ENCODE measurements around the gene DR1. TPM values are rescaled to one million over a fixed set of nuclear protein-coding genes. Genes with fewer than 3 reads are reported as not detected.

Gene DR1
- total and polyA plus RNA-seq, 2 of the 8 experiments (the other 6 are each of a cell fraction or from before 2014, with no cell fraction given), result 13.1 to 62.3 TPM

DNA sequence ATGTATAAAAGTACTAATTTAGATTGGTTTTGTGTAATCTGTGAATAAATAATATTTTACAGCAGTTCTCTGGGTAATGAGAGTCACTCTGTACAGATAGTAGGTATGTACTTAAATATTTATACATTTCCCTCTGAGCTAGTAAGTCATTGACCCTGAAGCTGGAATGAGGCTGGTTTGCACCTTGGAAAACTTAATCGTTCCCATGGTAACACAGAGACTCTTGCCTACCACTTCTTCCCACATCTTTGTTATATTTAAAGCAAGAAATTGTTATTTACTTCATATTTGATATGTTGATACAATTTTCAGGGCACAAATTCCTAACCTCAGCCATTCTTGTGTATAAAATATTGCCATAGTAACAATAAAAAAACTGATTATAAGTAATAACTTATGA lies 13.3 kb upstream of the DR1 start:
- no peaks in the 10 kb centered on the region for H3K79me1 ChIP-seq (ENCODE audit: low read depth, low read length)
- WGBS, 2 experiments (ENCODE audit: extremely low coverage in 1 of 2, insufficient coverage in 1 of 2, insufficient read length in 1 of 2, insufficient replicate concordance in 2 of 2, low coverage in 1 of 2, low lambda C conversion rate in 2 of 2, missing lambda C conversion rate in 1 of 2), result 88% methylated on average over 1 of the region's 1 CpG; no CpG with 5 or more reads in 1 of the 2 experiments
- FAIRE-seq, result no peak
- H3K27me3 ChIP-seq (replicated peaks in 1 of 4; ENCODE audit: control insufficient read depth in 3 of 4, extremely low read depth in 1 of 4, insufficient read depth in 3 of 4, low read length in 3 of 4), result no peaks in the 10 kb centered on the region
- no peak overlapping the region for H3K18ac ChIP-seq (ENCODE audit: extremely low read depth, low read length)
- H3K36me3 ChIP-seq (ENCODE audit: control insufficient read depth in 2 of 4, insufficient read depth in 4 of 4, low read length in 3 of 4), result peaks cover 0 to 4% (median 0%) of the 10 kb centered on the region in 4 experiments; a peak in 2 of 8 replicates
- ChIA-PET CTCF (ENCODE audit: partially characterized antibody) (interaction anchor here (1.2 kb wide), 2 partner anchors 9 to 296 kb away, joined by 4 to 5 read pairs; no protein-coding TSS in a partner anchor), POLR2A (ENCODE audit: partially characterized antibody) (interaction anchor here (5.4 kb wide), 1 partner anchor 11 kb away, joined by 35 read pairs; the partner anchor contains the start of gene DR1)
- H3K4me3 ChIP-seq (ENCODE audit: extremely low read depth in 1 of 4, insufficient read depth in 2 of 4, low read depth in 3 of 4, low read length in 4 of 4), result no peak overlapping the region
- H2BK5ac ChIP-seq (ENCODE audit: low read depth, low read length), result no peak overlapping the region
- H2AK5ac ChIP-seq (ENCODE audit: low read depth, low read length), result no peak overlapping the region
- peaks cover 0 to 2% (median 0%) of the 10 kb centered on the region in 4 experiments; a peak in 1 of 7 replicates for H3K4me1 ChIP-seq (replicated peaks in 1 of 4; ENCODE audit: control insufficient read depth in 3 of 4, insufficient read depth in 4 of 4, low read length in 3 of 4)
- H3K23ac ChIP-seq (ENCODE audit: insufficient read length), result no peak overlapping the region
- H4K91ac ChIP-seq (replicated peaks; ENCODE audit: insufficient read length, low read length), result no peak overlapping the region
- no peak overlapping the region for H4K8ac ChIP-seq (ENCODE audit: extremely low read depth, insufficient read depth, low read length)
- no peak overlapping the region for H3K9ac ChIP-seq (replicated peaks in 1 of 4; ENCODE audit: extremely low read depth in 1 of 4, low read depth in 3 of 4, low read length in 3 of 4)
- no peak overlapping the region for H2AFZ ChIP-seq (ENCODE audit: low read length)
- TF ChIP-seq RXRA (IDR thresholded peaks at IDR 0.05; ENCODE audit: insufficient read depth, low read depth, low read length), result no peak
- no peak overlapping the region for H2BK12ac ChIP-seq (ENCODE audit: low read depth, low read length)
- H2BK20ac ChIP-seq (ENCODE audit: low read length), result no peak overlapping the region
- H3K27ac ChIP-seq (ENCODE audit: low read depth, low read length), result no peak overlapping the region
- H3K14ac ChIP-seq (ENCODE audit: insufficient read length), result no peak overlapping the region
- H2BK15ac ChIP-seq (ENCODE audit: low read length), result no peak overlapping the region
- no peak overlapping the region for H2BK120ac ChIP-seq (replicated peaks; ENCODE audit: low read depth, low read length)
- no peak overlapping the region for H4K5ac ChIP-seq (ENCODE audit: insufficient read length, low read depth, low read length)
- no peak for DNase-seq (ENCODE audit: low read depth in 1 of 2, low spot score in 2 of 2)
- H3K56ac ChIP-seq (replicated peaks; ENCODE audit: insufficient read length, low read depth, low read length), result no peak overlapping the region
- H4K20me1 ChIP-seq (replicated peaks in 1 of 2; ENCODE audit: control insufficient read depth in 1 of 2, insufficient read depth in 2 of 2, low read length in 2 of 2), result no peaks in the 10 kb centered on the region
- H3K23me2 ChIP-seq (ENCODE audit: low read depth, low read length), result no peaks in the 10 kb centered on the region
- no peaks in the 10 kb centered on the region for H3K79me2 ChIP-seq (ENCODE audit: control insufficient read depth in 1 of 2, insufficient read depth in 2 of 2, low read length in 2 of 2)
- no peaks in the 10 kb centered on the region for H3K9me3 ChIP-seq (ENCODE audit: insufficient read depth in 2 of 2, low read depth in 1 of 2, low read length in 1 of 2)
- H3K4ac ChIP-seq (replicated peaks; ENCODE audit: insufficient read length, low read depth, low read length), result no peak overlapping the region
- no peak overlapping the region for H3K4me2 ChIP-seq (ENCODE audit: insufficient read depth in 1 of 2, low read depth in 2 of 2, low read length in 2 of 2)
